ENCODE measurements around the gene HTR7. TPM values are rescaled to one million over a fixed set of nuclear protein-coding genes. Genes with fewer than 3 reads are reported as not detected.

The HTR7 gene
- total RNA-seq, 1 donor from 2014 or later: 16.3 TPM

GRCh38 chr10:90743291-90743690 is 114.5 kb downstream of the HTR7 start:
- peaks cover 2% of the 10 kb centered on the region for H3K36me3 ChIP-seq (ENCODE audit: control insufficient read depth, insufficient read depth, low read length)
- TF ChIP-seq CTCF (IDR thresholded peaks at IDR 0.05; ENCODE audit: insufficient read depth, low read length, severe bottlenecking): no peak
- DNase-seq (ENCODE audit: low read depth) (no peak), FAIRE-seq (peak; percentile 13)
- no peak overlapping the region for H3K4me3 ChIP-seq (ENCODE audit: low read depth, low read length)
- H3K27me3 ChIP-seq (ENCODE audit: control insufficient read depth, insufficient read depth, low read length): no peaks in the 10 kb centered on the region

GRCh38 chr10:90741926-90742565 is 115.8 kb downstream of the HTR7 start:
- H3K4me3 ChIP-seq (ENCODE audit: low read depth, low read length): no peak overlapping the region
- no peaks in the 10 kb centered on the region for H3K27me3 ChIP-seq (ENCODE audit: control insufficient read depth, insufficient read depth, low read length)
- DNase-seq (ENCODE audit: low read depth): peak; percentile 64
- TF ChIP-seq CTCF (IDR thresholded peaks at IDR 0.05; ENCODE audit: insufficient read depth, low read length, severe bottlenecking): no peak
- FAIRE-seq: no peak
- H3K36me3 ChIP-seq (ENCODE audit: control insufficient read depth, insufficient read depth, low read length): peaks cover 2% of the 10 kb centered on the region

GRCh38 chr10:90740265-90740664 is 117.6 kb downstream of the HTR7 start:
- Histone ChIP-seq H3K27me3 (ENCODE audit: control insufficient read depth, insufficient read depth, low read length) (no peaks in the 10 kb centered on the region), H3K4me3 (ENCODE audit: low read depth, low read length) (no peak overlapping the region), H3K36me3 (ENCODE audit: control insufficient read depth, insufficient read depth, low read length) (peaks cover 2% of the 10 kb centered on the region)
- FAIRE-seq: no peak
- TF ChIP-seq CTCF (IDR thresholded peaks at IDR 0.05; ENCODE audit: insufficient read depth, low read length, severe bottlenecking): no peak
- no peak for DNase-seq (ENCODE audit: low read depth)

- no peaks in the 10 kb centered on the region for H3K36me3 ChIP-seq (ENCODE audit: control insufficient read depth, insufficient read depth, low read length)
- no peak overlapping the region for H3K4me3 ChIP-seq (ENCODE audit: low read depth, low read length)
- FAIRE-seq (no peak), DNase-seq (ENCODE audit: low read depth) (no peak)
- no peaks in the 10 kb centered on the region for H3K27me3 ChIP-seq (ENCODE audit: control insufficient read depth, insufficient read depth, low read length)
- no peak for TF ChIP-seq CTCF (IDR thresholded peaks at IDR 0.05; ENCODE audit: insufficient read depth, low read length, severe bottlenecking)
Measured at GRCh38 chr10:90738885-90739284, 119.0 kb downstream of the HTR7 start.

DNA sequence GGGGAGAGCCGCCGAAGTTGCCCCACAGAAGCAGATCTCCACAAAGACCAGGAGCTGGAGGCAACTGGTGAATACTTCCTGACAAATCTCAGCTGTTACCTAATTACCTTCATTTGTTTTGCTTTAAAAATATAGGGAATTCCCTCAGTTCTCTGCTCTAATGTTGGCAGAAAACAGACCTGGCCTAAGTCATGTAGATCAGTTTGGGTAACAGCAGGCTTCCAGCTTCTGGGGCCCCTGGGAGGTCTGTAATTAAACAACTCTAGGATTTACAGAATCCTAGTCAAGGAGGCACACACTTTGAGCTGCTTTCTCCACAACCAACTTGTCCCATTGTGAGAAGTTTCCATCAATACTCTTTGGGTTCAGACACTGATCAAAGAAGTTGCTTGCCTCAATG is 123.4 kb downstream of the HTR7 start:
- H3K4me3 ChIP-seq (ENCODE audit: low read depth, low read length): no peak overlapping the region
- TF ChIP-seq CTCF (IDR thresholded peaks at IDR 0.05; ENCODE audit: insufficient read depth, low read length, severe bottlenecking): no peak
- no peak for DNase-seq (ENCODE audit: low read depth)
- no peaks in the 10 kb centered on the region for H3K36me3 ChIP-seq (ENCODE audit: control insufficient read depth, insufficient read depth, low read length)
- no peaks in the 10 kb centered on the region for H3K27me3 ChIP-seq (ENCODE audit: control insufficient read depth, insufficient read depth, low read length)
- no peak for FAIRE-seq

DNA sequence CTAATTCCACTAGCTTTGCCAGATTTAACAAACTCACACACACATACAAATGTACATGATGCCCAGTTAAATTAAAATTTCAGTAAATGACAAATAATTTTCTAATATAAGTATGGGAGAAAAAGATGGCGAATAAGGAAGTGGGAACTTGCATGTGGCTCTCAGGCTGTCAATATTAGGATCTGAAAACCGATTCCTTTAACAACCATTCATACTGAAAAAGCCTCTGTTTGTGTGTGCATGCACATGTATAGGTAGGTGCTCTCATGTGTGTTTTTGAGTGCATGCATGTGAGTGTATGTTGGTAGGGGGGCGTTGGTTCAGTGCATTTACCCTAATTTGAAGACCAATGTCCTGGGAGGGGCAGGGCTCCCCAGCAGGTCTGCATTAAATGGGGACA is 125.3 kb downstream of the HTR7 start:
- FAIRE-seq: no peak
- H3K36me3 ChIP-seq (ENCODE audit: control insufficient read depth, insufficient read depth, low read length): no peaks in the 10 kb centered on the region

More for the DNA sequence above, 125.3 kb downstream of the HTR7 start:
- DNase-seq (ENCODE audit: low read depth): no peak
- no peak for TF ChIP-seq CTCF (IDR thresholded peaks at IDR 0.05; ENCODE audit: insufficient read depth, low read length, severe bottlenecking)
- H3K27me3 ChIP-seq (ENCODE audit: control insufficient read depth, insufficient read depth, low read length): no peaks in the 10 kb centered on the region
- no peak overlapping the region for H3K4me3 ChIP-seq (ENCODE audit: low read depth, low read length)
